WTC11 (cell line): ENCODE results near the gene AP2M1. TPM values are rescaled to one million over a fixed set of nuclear protein-coding genes. Genes with fewer than 3 reads are reported as not detected.

Source experiments
- ATF1 ChIP-seq: sonication (generic); formaldehyde crosslinking; IDR thresholded peaks from 2 replicates; pipeline ENCODE4 v1.8.1; 2023; ENCODE audit warnings: mild to moderate bottlenecking, moderate library complexity, missing genetic modification reagents
- ATF2 ChIP-seq: sonication (generic); formaldehyde crosslinking; IDR thresholded peaks from 2 replicates; pipeline ENCODE4 v1.8.1; 2022; ENCODE audit warnings: low read depth, missing genetic modification reagents, borderline replicate concordance
- ELF4 ChIP-seq: sonication (generic); formaldehyde crosslinking; IDR thresholded peaks from 2 replicates; pipeline ENCODE4 v1.8.1; 2022; ENCODE audit warnings: low read depth, mild to moderate bottlenecking, moderate library complexity, missing genetic modification reagents
- ERG ChIP-seq: fragments of 250-450 bp; sonication (Bioruptor Pico); IDR thresholded peaks from 2 replicates; pipeline ENCODE4 v1.8.0; 2021; ENCODE audit warnings: mild to moderate bottlenecking
- ETV6 ChIP-seq: sonication (generic); formaldehyde crosslinking; IDR thresholded peaks from 2 replicates; pipeline ENCODE4 v1.8.1; 2022; ENCODE audit warnings: mild to moderate bottlenecking, missing genetic modification reagents
- GABPB1 ChIP-seq: sonication (generic); formaldehyde crosslinking; IDR thresholded peaks from 2 replicates; pipeline ENCODE4 v1.8.1; 2023; ENCODE audit warnings: mild to moderate bottlenecking, missing genetic modification reagents
- GTF2I ChIP-seq: fragments of 250-450 bp; sonication (Bioruptor Pico); conservative IDR thresholded peaks from 2 replicates; pipeline ENCODE4 v1.4.0; 2021; ENCODE audit warnings: mild to moderate bottlenecking
- MAX ChIP-seq: sonication (generic); formaldehyde crosslinking; IDR thresholded peaks from 2 replicates; pipeline ENCODE4 v1.8.0; 2022; ENCODE audit warnings: mild to moderate bottlenecking, missing genetic modification reagents
- NFYB ChIP-seq: sonication (generic); formaldehyde crosslinking; conservative IDR thresholded peaks from 2 replicates; pipeline ENCODE4 v1.8.0; 2022; ENCODE audit warnings: low read depth, missing genetic modification reagents
- TCF7 ChIP-seq: sonication (generic); formaldehyde crosslinking; IDR thresholded peaks from 2 replicates; pipeline ENCODE4 v1.8.0; 2022; ENCODE audit warnings: mild to moderate bottlenecking, low read depth, missing genetic modification reagents, moderate library complexity
- ZBTB21 ChIP-seq: sonication (generic); formaldehyde crosslinking; IDR thresholded peaks from 2 replicates; pipeline ENCODE4 v1.8.1; 2023; ENCODE audit warnings: mild to moderate bottlenecking, missing genetic modification reagents, borderline replicate concordance
- ZNF219 ChIP-seq: sonication (generic); formaldehyde crosslinking; IDR thresholded peaks from 2 replicates; pipeline ENCODE4 v1.8.0; 2023; ENCODE audit warnings: missing genetic modification reagents, mild to moderate bottlenecking, borderline replicate concordance
- ZNF532 ChIP-seq: fragments of 250-450 bp; sonication (Bioruptor Pico); IDR thresholded peaks from 2 replicates; pipeline ENCODE4 v1.9.0; 2021; ENCODE audit warnings: mild to moderate bottlenecking, borderline replicate concordance
- total RNA-seq: library from RNA; stranded (reverse); gene quantifications from 3 replicates; pipeline ENCODE4 v1.2.3, GENCODE V29; 2021
- TF ChIP-seq, protein P1 (sequence below): sonication (generic); formaldehyde crosslinking; IDR thresholded peaks from 2 replicates; pipeline ENCODE4 v1.8.1; 2023; ENCODE audit warnings: mild to moderate bottlenecking, moderate library complexity, missing genetic modification reagents
- TF ChIP-seq, protein P2 (sequence below): sonication (generic); formaldehyde crosslinking; IDR thresholded peaks from 2 replicates; pipeline ENCODE4 v1.8.1; 2023; ENCODE audit warnings: mild to moderate bottlenecking, missing genetic modification reagents, moderate library complexity
- TF ChIP-seq, protein P3 (sequence below): sonication (generic); formaldehyde crosslinking; IDR thresholded peaks from 2 replicates; pipeline ENCODE4 v1.8.1; 2023; ENCODE audit warnings: mild to moderate bottlenecking, missing genetic modification reagents
- TF ChIP-seq, protein P4 (sequence below): sonication (generic); formaldehyde crosslinking; IDR thresholded peaks from 2 replicates; pipeline ENCODE4 v1.8.0; 2022; ENCODE audit warnings: mild to moderate bottlenecking, missing genetic modification reagents
- TF ChIP-seq, protein P5 (sequence below): sonication (generic); formaldehyde crosslinking; IDR thresholded peaks from 2 replicates; pipeline ENCODE4 v1.8.1; 2022; ENCODE audit warnings: mild to moderate bottlenecking, moderate library complexity, missing genetic modification reagents
- TF ChIP-seq, protein P6 (sequence below): fragments of 250-450 bp; sonication (Bioruptor Pico); conservative IDR thresholded peaks from 2 replicates; pipeline ENCODE4 v1.9.0; 2021; ENCODE audit warnings: mild to moderate bottlenecking

AP2M1 gene
- total RNA-seq, 1 experiment from 2014 or later = 399 TPM

- TF ChIP-seq ERG (CRISPR knock-in tag) = no peak
- TF ChIP-seq, protein P1, sequence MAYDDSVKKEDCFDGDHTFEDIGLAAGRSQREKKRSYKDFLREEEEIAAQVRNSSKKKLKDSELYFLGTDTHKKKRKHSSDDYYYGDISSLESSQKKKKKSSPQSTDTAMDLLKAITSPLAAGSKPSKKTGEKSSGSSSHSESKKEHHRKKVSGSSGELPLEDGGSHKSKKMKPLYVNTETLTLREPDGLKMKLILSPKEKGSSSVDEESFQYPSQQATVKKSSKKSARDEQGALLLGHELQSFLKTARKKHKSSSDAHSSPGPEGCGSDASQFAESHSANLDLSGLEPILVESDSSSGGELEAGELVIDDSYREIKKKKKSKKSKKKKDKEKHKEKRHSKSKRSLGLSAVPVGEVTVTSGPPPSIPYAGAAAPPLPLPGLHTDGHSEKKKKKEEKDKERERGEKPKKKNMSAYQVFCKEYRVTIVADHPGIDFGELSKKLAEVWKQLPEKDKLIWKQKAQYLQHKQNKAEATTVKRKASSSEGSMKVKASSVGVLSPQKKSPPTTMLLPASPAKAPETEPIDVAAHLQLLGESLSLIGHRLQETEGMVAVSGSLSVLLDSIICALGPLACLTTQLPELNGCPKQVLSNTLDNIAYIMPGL (CRISPR knock-in tag) = peak; percentile 75; the same call in 1 of the 2 replicates
- TF ChIP-seq, protein P2, sequence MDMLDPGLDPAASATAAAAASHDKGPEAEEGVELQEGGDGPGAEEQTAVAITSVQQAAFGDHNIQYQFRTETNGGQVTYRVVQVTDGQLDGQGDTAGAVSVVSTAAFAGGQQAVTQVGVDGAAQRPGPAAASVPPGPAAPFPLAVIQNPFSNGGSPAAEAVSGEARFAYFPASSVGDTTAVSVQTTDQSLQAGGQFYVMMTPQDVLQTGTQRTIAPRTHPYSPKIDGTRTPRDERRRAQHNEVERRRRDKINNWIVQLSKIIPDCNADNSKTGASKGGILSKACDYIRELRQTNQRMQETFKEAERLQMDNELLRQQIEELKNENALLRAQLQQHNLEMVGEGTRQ (CRISPR knock-in tag) = peak; percentile 31; the same call in 1 of the 2 replicates
- peak; percentile 91 for TF ChIP-seq ETV6 (CRISPR knock-in tag)
- TF ChIP-seq ZBTB21 = peak; percentile 69; the same call in 1 of the 2 replicates
- TF ChIP-seq, protein P3, sequence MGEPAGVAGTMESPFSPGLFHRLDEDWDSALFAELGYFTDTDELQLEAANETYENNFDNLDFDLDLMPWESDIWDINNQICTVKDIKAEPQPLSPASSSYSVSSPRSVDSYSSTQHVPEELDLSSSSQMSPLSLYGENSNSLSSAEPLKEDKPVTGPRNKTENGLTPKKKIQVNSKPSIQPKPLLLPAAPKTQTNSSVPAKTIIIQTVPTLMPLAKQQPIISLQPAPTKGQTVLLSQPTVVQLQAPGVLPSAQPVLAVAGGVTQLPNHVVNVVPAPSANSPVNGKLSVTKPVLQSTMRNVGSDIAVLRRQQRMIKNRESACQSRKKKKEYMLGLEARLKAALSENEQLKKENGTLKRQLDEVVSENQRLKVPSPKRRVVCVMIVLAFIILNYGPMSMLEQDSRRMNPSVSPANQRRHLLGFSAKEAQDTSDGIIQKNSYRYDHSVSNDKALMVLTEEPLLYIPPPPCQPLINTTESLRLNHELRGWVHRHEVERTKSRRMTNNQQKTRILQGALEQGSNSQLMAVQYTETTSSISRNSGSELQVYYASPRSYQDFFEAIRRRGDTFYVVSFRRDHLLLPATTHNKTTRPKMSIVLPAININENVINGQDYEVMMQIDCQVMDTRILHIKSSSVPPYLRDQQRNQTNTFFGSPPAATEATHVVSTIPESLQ (CRISPR knock-in tag) = no peak
- no peak for TF ChIP-seq ZNF532 (CRISPR knock-in tag)
- TF ChIP-seq GABPB1 (CRISPR knock-in tag) = peak; percentile 78
- TF ChIP-seq NFYB (CRISPR knock-in tag) = no peak
- TF ChIP-seq ELF4 = no peak
- TF ChIP-seq, protein P4, sequence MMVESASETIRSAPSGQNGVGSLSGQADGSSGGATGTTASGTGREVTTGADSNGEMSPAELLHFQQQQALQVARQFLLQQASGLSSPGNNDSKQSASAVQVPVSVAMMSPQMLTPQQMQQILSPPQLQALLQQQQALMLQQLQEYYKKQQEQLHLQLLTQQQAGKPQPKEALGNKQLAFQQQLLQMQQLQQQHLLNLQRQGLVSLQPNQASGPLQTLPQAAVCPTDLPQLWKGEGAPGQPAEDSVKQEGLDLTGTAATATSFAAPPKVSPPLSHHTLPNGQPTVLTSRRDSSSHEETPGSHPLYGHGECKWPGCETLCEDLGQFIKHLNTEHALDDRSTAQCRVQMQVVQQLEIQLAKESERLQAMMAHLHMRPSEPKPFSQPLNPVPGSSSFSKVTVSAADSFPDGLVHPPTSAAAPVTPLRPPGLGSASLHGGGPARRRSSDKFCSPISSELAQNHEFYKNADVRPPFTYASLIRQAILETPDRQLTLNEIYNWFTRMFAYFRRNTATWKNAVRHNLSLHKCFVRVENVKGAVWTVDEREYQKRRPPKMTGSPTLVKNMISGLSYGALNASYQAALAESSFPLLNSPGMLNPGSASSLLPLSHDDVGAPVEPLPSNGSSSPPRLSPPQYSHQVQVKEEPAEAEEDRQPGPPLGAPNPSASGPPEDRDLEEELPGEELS = peak; percentile 64; the same call in 1 of the 2 replicates
- TF ChIP-seq TCF7 (CRISPR knock-in tag) = no peak
- no peak for TF ChIP-seq GTF2I (CRISPR knock-in tag)
- TF ChIP-seq, protein P5, sequence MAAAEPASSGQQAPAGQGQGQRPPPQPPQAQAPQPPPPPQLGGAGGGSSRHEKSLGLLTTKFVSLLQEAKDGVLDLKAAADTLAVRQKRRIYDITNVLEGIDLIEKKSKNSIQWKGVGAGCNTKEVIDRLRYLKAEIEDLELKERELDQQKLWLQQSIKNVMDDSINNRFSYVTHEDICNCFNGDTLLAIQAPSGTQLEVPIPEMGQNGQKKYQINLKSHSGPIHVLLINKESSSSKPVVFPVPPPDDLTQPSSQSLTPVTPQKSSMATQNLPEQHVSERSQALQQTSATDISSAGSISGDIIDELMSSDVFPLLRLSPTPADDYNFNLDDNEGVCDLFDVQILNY (CRISPR knock-in tag) = no peak; the same call in 1 of the 2 replicates
- peak; percentile 93 for TF ChIP-seq MAX (CRISPR knock-in tag)
- no peak for TF ChIP-seq ZNF219
- TF ChIP-seq, protein P6, sequence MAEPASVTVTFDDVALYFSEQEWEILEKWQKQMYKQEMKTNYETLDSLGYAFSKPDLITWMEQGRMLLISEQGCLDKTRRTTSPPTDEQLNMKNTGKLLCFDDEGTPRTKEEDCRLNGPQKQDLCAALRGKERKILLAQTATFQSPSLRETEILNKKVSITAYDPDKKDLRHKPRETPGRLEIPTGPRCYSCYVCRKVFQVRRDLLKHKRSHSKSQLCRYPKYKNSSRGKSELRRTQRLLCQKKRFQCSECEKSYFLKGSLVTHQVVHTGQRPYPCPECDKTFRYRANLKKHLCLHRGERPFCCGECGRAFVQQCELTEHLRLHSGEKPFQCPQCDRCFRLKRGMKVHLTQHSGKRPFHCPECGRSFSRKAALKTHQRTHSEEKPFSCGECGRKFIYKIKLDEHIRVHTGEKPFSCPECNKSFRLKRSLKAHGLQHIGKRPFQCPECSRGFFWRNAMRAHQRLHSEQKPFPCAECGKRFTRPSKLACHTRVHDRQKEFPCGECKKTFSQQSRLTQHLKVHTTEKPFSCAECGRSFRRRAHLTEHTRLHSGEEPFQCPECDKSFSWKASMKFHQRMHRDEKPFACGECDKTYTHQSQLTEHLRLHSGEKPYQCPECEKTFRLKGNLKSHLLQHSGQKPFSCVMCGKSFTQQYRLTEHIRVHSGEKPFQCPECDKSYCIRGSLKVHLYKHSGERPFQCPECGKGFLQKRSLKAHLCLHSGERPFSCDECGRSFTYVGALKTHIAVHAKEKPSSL = no peak
- TF ChIP-seq ATF1 (CRISPR knock-in tag) = no peak
- no peak for TF ChIP-seq ATF2
These were observed 39.3 kb upstream of the AP2M1 start, which contains the start of gene EIF2B5 (continued) for GRCh38 chr3:184135149-184135910.
